ENCODE data around the gene RNF223. TPM values are rescaled to one million over a fixed set of nuclear protein-coding genes. Genes with fewer than 3 reads are reported as not detected.

The RNF223 gene
- total RNA-seq, 4 donors from 2014 or later: not detected

- ATAC-seq (ENCODE audit: low FRiP score) (no peak), DNase-seq (ENCODE audit: low spot score) (no peak)
- TF ChIP-seq CTCF (IDR thresholded peaks at IDR 0.05): no peak
Observed at GRCh38 chr1:1054971-1055370, 19.1 kb downstream of the RNF223 start.

GRCh38 chr1:1054099-1054700, 19.9 kb downstream of the RNF223 start:
- TF ChIP-seq CTCF (IDR thresholded peaks at IDR 0.05): no peak
- ATAC-seq (ENCODE audit: low FRiP score) (no peak), DNase-seq (ENCODE audit: low spot score) (no peak)

- TF ChIP-seq CTCF (IDR thresholded peaks at IDR 0.05): no peak
- no peak for DNase-seq (ENCODE audit: low spot score)
- ATAC-seq (ENCODE audit: low FRiP score): no peak
Observed at GRCh38 chr1:1053682-1054081, 20.4 kb downstream of the RNF223 start.

- DNase-seq (ENCODE audit: low spot score) (no peak), ATAC-seq (ENCODE audit: low FRiP score) (no peak)
- no peak for TF ChIP-seq CTCF (IDR thresholded peaks at IDR 0.05)
Observed at GRCh38 chr1:1053022-1053421, 21.1 kb downstream of the RNF223 start.

- TF ChIP-seq CTCF (IDR thresholded peaks at IDR 0.05): no peak
- no peak for ATAC-seq (ENCODE audit: low FRiP score)
- no peak for DNase-seq (ENCODE audit: low spot score)
Observed at GRCh38 chr1:1052003-1052840, 21.9 kb downstream of the RNF223 start.

- ATAC-seq (ENCODE audit: low FRiP score) (no peak), DNase-seq (ENCODE audit: low spot score) (no peak)
- no peak for TF ChIP-seq CTCF (IDR thresholded peaks at IDR 0.05)
Observed at GRCh38 chr1:1051127-1051810, 22.8 kb downstream of the RNF223 start.
